WTC11 (cell line): Measurements from ENCODE around the gene PTPRU.

Source experiments
- AFF4 ChIP-seq: sonication (generic); formaldehyde crosslinking; IDR thresholded peaks from 2 replicates; pipeline ENCODE4 v1.8.1; 2023; ENCODE audit warnings: mild to moderate bottlenecking, missing genetic modification reagents, borderline replicate concordance
- MAX ChIP-seq: sonication (generic); formaldehyde crosslinking; IDR thresholded peaks from 2 replicates; pipeline ENCODE4 v1.8.0; 2022; ENCODE audit warnings: mild to moderate bottlenecking, missing genetic modification reagents
- NR1H2 ChIP-seq: sonication (generic); formaldehyde crosslinking; IDR thresholded peaks from 2 replicates; pipeline ENCODE4 v1.9.0; 2021; ENCODE audit warnings: mild to moderate bottlenecking, moderate library complexity, missing genetic modification reagents
- SP1 ChIP-seq: sonication (generic); formaldehyde crosslinking; conservative IDR thresholded peaks from 2 replicates; pipeline ENCODE4 v1.8.1; 2022; ENCODE audit warnings: missing genetic modification reagents
- USF2 ChIP-seq: sonication (generic); formaldehyde crosslinking; IDR thresholded peaks from 2 replicates; pipeline ENCODE4 v1.8.1; 2023; ENCODE audit warnings: mild to moderate bottlenecking, missing genetic modification reagents, moderate library complexity
- TF ChIP-seq, protein P1 (sequence below): fragments of 200-600 bp; IDR thresholded peaks from 2 replicates; pipeline ENCODE4 v1.8.0; 2022; ENCODE audit warnings: antibody characterized with exemption
- TF ChIP-seq, protein P2 (sequence below): sonication (generic); formaldehyde crosslinking; IDR thresholded peaks from 2 replicates; pipeline ENCODE4 v1.8.1; 2022; ENCODE audit warnings: mild to moderate bottlenecking, moderate library complexity, missing genetic modification reagents
- TF ChIP-seq, protein P3 (sequence below): sonication (generic); formaldehyde crosslinking; IDR thresholded peaks from 2 replicates; pipeline ENCODE4 v1.8.1; 2022; ENCODE audit warnings: mild to moderate bottlenecking, missing genetic modification reagents, moderate library complexity, borderline replicate concordance

DNA sequence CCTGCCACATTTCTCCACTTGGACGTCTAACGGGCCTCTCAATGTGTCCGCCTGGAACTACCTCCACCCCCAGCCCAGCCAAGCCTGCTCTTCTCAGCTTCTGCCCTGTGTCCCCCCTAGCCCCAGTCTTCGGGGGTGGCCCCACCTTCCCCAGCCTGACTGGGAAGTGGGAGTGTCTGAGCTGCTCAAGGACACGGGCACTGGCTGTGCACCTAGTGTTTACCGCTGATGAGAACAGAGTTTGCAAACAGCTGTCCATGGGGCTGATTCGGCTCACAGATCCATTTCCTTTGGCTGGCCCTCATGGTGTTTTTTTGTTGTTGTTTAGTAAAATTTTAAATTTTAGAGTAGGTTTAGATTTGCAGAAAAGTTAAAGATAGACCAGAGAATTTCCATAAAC lies 121.1 kb downstream of the PTPRU start:
- TF ChIP-seq NR1H2 (no peak), SP1 (CRISPR knock-in tag) (no peak), MAX (CRISPR knock-in tag) (no peak), USF2 (CRISPR knock-in tag) (no peak), AFF4 (CRISPR knock-in tag) (no peak)
- TF ChIP-seq, protein P1, sequence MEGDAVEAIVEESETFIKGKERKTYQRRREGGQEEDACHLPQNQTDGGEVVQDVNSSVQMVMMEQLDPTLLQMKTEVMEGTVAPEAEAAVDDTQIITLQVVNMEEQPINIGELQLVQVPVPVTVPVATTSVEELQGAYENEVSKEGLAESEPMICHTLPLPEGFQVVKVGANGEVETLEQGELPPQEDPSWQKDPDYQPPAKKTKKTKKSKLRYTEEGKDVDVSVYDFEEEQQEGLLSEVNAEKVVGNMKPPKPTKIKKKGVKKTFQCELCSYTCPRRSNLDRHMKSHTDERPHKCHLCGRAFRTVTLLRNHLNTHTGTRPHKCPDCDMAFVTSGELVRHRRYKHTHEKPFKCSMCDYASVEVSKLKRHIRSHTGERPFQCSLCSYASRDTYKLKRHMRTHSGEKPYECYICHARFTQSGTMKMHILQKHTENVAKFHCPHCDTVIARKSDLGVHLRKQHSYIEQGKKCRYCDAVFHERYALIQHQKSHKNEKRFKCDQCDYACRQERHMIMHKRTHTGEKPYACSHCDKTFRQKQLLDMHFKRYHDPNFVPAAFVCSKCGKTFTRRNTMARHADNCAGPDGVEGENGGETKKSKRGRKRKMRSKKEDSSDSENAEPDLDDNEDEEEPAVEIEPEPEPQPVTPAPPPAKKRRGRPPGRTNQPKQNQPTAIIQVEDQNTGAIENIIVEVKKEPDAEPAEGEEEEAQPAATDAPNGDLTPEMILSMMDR, result no peak
- TF ChIP-seq, protein P2, sequence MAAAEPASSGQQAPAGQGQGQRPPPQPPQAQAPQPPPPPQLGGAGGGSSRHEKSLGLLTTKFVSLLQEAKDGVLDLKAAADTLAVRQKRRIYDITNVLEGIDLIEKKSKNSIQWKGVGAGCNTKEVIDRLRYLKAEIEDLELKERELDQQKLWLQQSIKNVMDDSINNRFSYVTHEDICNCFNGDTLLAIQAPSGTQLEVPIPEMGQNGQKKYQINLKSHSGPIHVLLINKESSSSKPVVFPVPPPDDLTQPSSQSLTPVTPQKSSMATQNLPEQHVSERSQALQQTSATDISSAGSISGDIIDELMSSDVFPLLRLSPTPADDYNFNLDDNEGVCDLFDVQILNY (CRISPR knock-in tag), result no peak
- TF ChIP-seq, protein P3, sequence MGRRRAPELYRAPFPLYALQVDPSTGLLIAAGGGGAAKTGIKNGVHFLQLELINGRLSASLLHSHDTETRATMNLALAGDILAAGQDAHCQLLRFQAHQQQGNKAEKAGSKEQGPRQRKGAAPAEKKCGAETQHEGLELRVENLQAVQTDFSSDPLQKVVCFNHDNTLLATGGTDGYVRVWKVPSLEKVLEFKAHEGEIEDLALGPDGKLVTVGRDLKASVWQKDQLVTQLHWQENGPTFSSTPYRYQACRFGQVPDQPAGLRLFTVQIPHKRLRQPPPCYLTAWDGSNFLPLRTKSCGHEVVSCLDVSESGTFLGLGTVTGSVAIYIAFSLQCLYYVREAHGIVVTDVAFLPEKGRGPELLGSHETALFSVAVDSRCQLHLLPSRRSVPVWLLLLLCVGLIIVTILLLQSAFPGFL (CRISPR knock-in tag), result no peak
